ENCODE results near the gene RPL38. TPM values are rescaled to one million over a fixed set of nuclear protein-coding genes. Genes with fewer than 3 reads are reported as not detected.

RPL38 gene
- total RNA-seq, result 1,416 and 1,550 TPM in 2 replicates
- 3,503 TPM for total RNA-seq (2013)
- 553 and 722 TPM in 2 replicates for polyA plus RNA-seq
- polyA minus RNA-seq, result 788 and 1,594 TPM in 2 replicates

GRCh38 chr17:74203439-74204240, at the start of gene RPL38:
Gene RPL38, plus strand, starts transcription at chr17:74203678. Its CDS starts 278 bp downstream, at chr17:74203956.
- Histone ChIP-seq H3K9me3 (ENCODE audit: control extremely low read depth in 1 of 3, control insufficient read depth in 2 of 3, insufficient read depth in 1 of 3, low read length in 2 of 3) (peaks cover 0 to 5% (median 0%) of the 10 kb centered on the region in 3 donors), H3K79me2 (ENCODE audit: control insufficient read depth, insufficient read depth, low read length) (peaks cover 40% of the 10 kb centered on the region), H3K36me3 (replicated peaks in 1 of 2; ENCODE audit: control extremely low read depth in 1 of 2, control insufficient read depth in 1 of 2, extremely low read depth in 1 of 2, insufficient read depth in 2 of 2, low read length in 1 of 2) (peaks cover 0 to 29% of the 10 kb centered on the region in 2 experiments), H4K20me1 (ENCODE audit: control insufficient read depth, insufficient read depth, low read length, poor library complexity, severe bottlenecking) (peaks cover 50% of the 10 kb centered on the region), H3K4me3 (ENCODE audit: control extremely low read depth in 1 of 5, extremely low read depth in 1 of 5, insufficient read depth in 1 of 5, low read depth in 2 of 5, low read length in 4 of 5) (peak within 1 kb of the TSS; percentile 90 to 94 (median 91)), H3K4me2 (replicated peaks; ENCODE audit: low read depth, low read length, poor library complexity, severe bottlenecking) (peak within 1 kb of the TSS; percentile 94), H3K4me1 (ENCODE audit: control insufficient read depth in 2 of 2, insufficient read depth in 2 of 2, low read length in 2 of 2) (peaks cover 34 to 40% of the 10 kb centered on the region in 2 donors), H3K9ac (ENCODE audit: low read length) (peak within 1 kb of the TSS; percentile 94), H2AFZ (ENCODE audit: insufficient read depth, low read depth, low read length, poor library complexity, severe bottlenecking) (peak within 1 kb of the TSS; percentile 81), H3K27me3 (replicated peaks in 1 of 4; ENCODE audit: control extremely low read depth in 1 of 4, control insufficient read depth in 3 of 4, insufficient read depth in 4 of 4, low read length in 3 of 4) (peaks cover 0 to 40% (median 8%) of the 10 kb centered on the region in 4 experiments), H3K27ac (ENCODE audit: low read length in 2 of 2) (peak within 1 kb of the TSS; percentile 70 to 85)
- Mint-ChIP-seq H3K27ac (peak within 1 kb of the TSS; percentile 94), H3K9me3 (ENCODE audit: insufficient read depth) (no peaks in the 10 kb centered on the region), H3K27me3 (peaks cover 29% of the 10 kb centered on the region), H3K4me3 (peak within 1 kb of the TSS; percentile 98), H3K4me1 (peaks cover 33% of the 10 kb centered on the region)
- DNase-seq (peak; percentile 96), ATAC-seq (ENCODE audit: low read depth) (peak; percentile 98)
- under 1% methylated on average over 52 of the region's 53 CpGs for WGBS (ENCODE audit: insufficient coverage)
- intact Hi-C loops (cut with micrococcal nuclease), result loop anchor here (1.0 to 5.0 kb wide), 5 partner anchors 10 to 1111 kb away; partner anchors contain the start of genes COG1, SLC39A11 and TTYH2
- ChIA-PET POLR2A (interaction anchor here (0.6 to 2.6 kb wide), 2 partner anchors 10 to 543 kb away, joined by 10 to 11 read pairs; partner anchors contain the start of gene TTYH2), CTCF (interaction anchor here (0.6 to 6.1 kb wide), 11 partner anchors 8 to 1647 kb away, joined by 3 to 36 read pairs (median 3); partner anchors contain the start of gene TTYH2)
- TF ChIP-seq EZH2 (IDR thresholded peaks at IDR 0.05; ENCODE audit: borderline replicate concordance, insufficient read depth, low read depth, low read length, poor library complexity, severe bottlenecking), result no peak
- TF ChIP-seq CTCF (IDR thresholded peaks at IDR 0.05), result peak; percentile 84
